HG02970 (cell line): Measurements from ENCODE around the gene FTL.

Experiments
- ATAC-seq: cut with Tn5 transposase; IDR thresholded peaks from one replicate; pipeline ENCODE4 v1.9.1; 2021; ENCODE audit warnings: mild to moderate bottlenecking, moderate library complexity, moderate number of reproducible peaks; ENCODE audit not compliant: unreplicated experiment, low FRiP score

Gene FTL

DNA sequence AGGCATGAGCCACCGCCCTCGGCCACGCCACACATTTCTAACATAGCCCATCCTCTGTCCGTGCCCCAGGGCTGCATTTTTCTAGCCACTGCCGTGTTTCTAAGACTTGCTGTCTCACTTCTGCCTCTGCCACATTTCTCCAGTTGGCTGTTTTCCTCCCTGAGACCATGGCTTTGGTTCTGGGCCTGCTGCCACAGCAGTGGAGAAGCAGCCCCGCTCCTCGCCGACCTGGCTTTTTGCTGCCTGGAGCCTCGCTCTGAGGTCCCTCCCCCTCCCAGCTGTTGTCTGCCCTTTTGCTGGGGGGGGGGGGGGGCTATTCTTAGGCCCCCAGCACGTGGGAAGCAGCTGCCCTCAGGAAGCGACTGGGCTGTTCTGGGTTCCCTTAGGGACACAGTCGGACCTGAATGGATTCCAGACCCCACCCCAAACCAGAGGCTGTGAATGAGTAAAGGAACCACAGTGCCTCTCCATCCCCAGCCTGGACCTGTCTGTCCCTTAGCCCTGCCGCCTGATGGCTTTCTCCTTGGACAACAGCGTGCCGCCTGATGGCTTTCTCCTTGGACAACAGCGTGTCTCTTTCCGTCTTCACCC lies 24.7 kb downstream of the FTL start:
- no peak for ATAC-seq

DNA sequence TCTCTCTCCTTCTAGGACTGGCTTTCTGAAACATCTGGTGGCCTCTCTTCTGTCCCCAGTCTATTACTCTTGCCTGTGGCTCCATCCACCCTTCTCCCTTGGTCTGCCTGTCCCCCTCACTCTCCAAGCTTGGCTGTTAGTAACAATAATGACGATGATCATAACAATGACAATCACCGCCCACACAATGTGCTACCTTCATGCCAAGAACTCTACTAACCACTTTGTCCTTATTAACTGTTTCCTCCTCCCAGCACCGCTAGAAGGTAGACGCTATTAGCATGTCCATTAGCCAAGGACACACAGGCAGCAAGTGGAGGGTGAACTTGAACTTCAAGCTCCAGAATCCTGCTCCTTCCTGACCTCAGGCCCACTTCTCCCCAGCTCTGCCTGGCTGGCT lies 25.3 kb downstream of the FTL start:
- ATAC-seq, result no peak

DNA sequence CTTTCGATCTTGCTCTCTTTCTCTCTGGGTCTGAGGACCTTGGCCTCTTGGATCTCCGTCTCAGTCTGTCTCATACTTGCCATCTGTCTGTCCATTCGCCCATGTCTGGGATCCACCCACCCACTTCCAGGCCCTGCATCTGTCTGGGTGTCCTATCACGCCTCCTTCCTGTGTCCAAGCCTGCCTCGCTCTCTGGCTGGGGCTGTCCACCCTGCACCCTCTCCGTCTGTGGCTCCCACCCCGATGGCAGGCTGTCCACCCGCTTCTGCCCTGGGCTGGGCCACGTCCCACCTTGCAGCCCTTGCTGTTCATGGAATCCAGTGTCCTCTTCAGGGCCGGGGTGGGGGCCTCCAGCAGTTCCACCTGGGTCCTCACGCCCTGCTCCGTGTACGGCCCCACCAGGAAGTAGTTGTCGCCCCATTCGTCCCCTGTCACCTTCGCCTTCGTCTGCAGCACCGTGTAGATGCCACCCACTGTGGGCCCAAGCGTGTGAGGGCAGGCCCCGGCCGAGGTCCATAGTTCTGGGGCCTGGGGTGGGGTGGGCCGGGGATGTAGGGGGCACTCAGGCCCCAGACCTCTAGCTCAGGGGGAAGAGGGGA lies 26.0 kb downstream of the FTL start:
- ATAC-seq, result no peak

DNA sequence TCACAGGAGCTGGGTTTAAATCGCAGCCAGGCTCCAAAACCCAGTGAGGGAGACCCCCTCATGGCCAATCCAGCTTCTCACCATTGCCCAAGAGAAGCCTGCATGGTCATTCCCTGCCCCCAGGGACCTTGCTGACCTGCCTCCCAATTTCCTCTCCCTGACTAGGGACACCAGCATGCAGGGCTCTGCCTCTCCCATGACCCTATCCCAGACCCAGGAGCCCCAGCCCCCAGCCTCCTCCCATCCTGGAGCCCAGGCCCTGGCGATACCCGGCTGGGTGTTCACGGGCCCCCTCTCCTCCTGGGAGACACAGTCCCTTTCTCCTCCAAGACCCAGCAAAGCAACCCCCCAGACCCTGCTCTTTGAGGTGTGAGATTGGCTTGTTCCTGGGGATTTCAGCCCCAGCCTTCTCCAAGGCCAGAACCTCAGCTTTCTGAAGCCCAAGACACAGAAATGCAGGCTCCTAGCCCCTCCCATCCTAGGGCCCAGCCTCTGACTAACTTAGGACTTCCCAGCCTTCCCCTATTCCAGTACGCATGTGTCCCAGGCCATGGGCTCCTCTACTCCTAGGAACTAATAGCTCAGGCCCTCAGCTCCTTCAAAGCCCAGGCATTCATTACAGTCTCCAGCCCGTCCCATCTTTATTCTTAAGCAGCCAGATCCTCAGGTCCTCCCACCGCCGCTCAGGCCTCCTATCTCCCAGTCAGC lies 26.9 kb downstream of the FTL start:
- no peak for ATAC-seq

DNA sequence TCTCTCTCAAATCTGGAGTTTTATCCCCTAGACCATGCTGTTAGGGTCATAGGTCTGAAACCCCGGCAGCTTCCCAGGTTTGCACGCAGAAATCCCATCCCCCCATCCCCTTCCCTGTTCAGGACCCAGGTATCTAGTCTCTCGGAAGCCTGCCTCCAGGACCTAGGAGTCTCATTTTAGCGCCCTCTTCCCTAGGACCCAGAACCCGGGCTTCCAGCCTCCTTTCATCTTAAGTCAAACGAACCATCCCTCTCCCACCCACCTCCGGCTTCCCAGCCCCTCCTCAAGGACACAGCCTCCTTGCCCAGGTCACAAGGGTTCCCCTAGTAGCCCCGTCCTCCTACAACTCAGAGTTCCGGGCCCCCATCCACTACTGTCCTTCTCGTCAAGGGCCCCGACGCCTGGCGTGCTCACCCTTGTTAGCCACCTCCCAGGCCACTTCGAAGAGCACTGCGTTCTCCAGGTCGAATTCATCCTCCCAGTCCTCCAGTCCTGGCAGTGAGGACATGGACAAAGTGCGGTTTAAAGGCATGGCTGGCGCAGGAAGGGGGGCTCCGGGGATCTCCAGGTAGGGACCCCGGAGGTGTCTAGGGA lies 27.6 kb downstream of the FTL start:
- ATAC-seq, result no peak

DNA sequence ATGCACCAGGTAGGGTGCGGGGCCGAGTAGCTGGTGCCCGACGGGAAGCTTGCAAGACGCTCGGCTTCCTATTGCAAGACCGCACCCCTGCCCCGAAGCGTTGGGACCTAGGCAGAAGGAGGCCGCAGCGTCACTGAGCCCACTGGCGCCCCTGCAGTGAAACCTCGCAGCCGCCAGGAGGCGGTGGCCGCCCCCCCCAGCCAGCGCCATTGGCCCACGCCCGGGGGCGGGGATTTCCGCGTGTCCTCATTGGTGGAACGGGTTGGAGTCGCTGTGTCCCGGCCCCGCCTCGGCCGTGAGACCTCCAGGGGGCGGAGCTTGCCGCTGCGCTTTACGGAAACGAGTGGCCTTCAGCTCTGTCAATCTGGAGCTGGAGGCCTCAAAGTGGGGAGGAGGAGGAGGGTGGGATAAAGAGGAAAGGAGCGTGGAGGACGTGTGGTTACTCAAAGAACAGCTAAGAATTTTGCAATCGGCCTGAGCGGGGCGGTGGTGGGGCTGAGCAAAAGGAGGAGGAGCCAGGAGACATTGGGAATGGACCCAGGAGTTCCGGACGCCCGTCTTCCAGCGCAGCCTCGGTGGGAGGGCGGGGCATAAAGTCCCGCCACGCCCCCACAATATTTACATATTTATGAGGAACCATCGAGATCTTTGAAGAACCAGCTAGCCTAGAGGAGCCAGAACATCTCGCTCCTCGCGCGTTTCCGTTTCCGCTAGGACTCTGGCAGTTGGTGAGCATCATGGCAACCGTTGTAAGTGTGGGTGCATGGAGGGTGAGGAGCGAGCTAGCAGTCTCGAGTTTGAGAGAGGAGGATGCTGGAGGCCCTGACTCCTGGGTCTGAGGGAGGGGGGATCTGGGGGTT lies 28.3 kb downstream of the FTL start, which contains the start of the genes GYS1 and RUVBL2:
GYS1 (minus strand) TSS at position 135 of the 860 bp plus-strand sequence. CDS start 197 bp downstream, outside the sequence.
RUVBL2 (plus strand) TSS at position 713 of the 860 bp plus-strand sequence; CDS start at position 738, 25 bp downstream.
- ATAC-seq, result peak; percentile 90

DNA sequence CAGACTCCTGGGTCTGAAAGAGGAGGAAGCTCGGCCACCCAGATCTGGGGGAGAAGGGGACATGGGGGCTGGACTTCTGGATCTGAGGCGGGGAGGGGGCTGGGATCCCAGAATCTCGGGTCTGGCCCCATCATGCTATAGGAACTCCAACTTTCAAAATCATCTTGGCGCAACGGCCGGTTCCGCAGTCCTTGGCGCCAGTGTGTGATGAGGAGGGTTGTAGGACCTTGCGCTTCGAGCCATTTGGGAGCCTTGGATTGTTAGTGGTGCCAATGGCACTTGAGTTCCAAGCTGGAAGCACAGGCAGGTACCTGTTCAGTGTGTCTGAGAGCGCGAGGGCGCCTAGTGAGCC lies 28.9 kb downstream of the FTL start:
- ATAC-seq, result no peak

DNA sequence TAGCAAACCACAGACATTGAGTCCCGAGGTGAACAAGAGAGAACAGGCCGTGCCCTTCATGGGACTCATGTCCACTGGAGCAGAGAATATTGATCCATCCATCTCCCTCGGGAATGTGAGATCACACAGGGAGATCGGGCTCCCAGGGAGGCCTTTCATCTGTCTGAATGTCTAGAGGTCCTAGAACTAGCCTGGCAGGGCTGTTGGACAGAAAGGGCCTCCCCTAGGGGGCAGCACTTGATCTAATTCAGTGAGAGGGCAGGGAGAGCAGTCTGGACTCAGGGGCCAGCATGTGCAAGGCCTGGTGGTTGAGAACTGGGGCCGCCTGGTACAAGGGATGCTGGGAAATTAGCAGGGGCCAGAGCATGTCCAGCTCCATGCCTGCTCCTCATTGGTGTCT lies 32.9 kb downstream of the FTL start:
- no peak for ATAC-seq

DNA sequence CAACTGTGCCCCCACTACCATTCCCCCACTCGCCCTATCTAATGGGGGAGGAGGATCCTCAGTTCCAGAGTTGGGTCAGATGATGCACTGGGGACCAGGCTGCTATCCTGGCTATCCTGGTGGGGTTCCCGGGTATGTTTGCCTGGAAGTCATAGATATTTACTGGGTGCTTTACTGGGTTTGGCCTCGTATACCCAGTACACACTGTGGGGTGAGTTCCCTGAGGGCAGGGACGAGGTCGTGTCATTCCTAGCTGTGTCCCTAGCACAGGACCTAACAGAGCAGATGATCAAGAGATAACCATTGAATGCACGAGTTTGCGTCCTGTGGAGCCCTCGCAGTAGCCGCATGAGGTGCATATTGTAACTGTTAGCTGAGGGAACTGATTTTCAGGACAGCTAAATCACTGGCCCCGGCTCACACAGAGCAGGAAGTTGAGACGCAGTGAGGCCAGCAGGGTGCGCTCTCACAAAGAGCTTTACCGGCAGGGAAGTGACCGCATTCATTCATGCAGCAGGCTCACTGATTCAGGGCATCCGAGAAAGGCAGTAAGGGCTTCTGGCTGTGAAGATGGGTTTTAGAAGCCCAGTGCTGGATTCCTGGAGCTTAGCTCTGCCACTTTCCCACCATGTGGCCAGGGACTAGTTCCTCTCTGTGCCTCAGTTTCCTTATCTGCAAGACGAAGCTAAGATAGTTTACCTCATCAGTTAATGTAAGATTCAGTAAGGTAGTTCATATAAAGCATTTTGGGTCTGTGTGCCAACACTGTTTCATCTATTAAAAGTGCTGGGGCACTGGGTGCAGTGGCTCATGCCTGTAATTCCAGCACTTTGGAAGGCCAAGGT lies 34.6 kb downstream of the FTL start:
- ATAC-seq, result no peak

DNA sequence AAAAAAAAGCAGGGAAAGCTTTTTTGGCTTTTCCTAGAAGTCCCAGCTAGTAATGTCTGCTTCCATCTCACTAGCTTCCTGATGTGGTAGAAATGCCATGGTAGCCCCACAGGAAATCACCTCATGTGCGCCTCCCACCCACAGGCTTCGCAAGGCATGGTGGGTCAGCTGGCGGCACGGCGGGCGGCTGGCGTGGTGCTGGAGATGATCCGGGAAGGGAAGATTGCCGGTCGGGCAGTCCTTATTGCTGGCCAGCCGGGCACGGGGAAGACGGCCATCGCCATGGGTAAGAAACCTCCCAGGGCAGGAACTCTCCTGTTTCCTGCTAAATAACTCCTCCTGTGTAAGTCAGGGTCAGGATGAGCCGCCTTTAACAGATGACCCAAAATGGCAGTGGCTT lies 39.0 kb downstream of the FTL start:
- ATAC-seq, result no peak

DNA sequence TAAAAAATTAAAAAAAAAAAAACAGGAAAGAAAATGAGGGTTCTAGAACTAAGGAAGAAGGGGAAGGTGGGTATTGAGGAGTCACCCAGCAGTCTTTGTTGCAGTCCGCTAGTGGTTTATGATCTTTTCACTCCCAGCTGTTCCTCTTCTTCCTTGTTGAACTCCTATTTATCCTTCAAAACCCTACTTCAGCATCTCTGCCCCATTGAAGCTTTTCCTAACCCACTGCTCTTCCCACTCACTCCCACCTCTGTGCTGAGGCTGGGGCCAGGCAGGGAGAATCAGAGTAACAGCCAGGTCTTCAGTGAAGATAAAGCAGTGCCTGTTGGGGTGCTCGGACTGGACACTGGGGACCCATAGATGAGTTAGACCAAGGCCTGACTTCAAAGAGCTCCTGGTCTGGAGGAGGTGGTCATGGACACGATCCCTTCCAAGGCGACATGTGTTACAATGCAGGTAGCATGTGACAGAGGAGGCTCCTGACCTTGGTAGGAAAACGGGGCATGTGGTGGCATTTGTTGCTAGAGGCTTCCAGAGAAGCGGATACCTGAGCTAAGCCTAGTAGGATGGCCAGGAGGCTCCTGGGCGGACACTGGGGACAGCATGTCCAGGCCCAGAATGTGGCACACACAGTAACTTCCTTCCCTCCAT lies 40.0 kb downstream of the FTL start:
- ATAC-seq, result no peak

DNA sequence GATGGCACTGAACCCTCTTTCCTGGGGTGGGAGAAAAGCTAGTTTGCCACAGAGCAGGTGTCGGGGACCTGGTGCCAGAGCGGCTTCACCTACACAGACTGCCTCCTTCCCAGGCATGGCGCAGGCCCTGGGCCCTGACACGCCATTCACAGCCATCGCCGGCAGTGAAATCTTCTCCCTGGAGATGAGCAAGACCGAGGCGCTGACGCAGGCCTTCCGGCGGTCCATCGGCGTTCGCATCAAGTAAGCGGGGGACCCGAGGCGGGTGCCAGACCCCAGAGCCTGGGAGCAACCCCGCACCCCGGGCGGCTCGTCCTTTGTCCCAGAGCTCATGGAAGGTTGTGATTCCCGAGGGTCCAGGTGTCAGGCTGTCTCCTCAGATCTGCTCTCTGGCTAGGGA lies 41.8 kb downstream of the FTL start:
- ATAC-seq, result no peak

DNA sequence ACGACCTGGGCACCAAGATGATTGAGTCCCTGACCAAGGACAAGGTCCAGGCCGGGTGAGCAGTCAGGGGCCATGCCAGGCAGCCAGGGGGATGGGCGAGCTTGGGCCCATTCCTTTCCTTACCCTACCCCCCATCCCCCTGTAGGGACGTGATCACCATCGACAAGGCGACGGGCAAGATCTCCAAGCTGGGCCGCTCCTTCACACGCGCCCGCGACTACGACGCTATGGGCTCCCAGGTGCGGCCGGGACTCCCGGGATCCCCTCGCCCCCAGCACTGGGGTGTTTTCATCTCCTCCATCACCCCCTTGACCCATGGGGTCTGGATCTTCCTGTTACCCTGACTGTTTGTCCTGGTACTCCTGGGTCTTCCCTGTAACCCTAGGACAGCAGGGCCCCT lies 44.7 kb downstream of the FTL start:
- no peak for ATAC-seq

DNA sequence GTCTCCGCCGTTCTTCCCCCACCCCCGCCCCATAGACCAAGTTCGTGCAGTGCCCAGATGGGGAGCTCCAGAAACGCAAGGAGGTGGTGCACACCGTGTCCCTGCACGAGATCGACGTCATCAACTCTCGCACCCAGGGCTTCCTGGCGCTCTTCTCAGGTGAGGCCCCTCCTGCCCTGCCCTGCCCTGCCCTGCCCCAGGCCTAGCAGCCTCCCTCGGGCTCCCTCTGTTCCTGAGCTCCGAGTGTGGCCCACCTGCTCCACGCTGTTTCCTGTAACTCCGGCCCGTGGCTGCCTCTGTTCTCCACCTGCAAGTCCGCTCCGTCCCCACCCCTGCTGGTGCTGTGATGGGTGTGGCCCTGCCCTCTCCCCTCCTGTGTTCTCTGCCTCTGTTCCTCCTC lies 45.3 kb downstream of the FTL start:
- no peak for ATAC-seq

DNA sequence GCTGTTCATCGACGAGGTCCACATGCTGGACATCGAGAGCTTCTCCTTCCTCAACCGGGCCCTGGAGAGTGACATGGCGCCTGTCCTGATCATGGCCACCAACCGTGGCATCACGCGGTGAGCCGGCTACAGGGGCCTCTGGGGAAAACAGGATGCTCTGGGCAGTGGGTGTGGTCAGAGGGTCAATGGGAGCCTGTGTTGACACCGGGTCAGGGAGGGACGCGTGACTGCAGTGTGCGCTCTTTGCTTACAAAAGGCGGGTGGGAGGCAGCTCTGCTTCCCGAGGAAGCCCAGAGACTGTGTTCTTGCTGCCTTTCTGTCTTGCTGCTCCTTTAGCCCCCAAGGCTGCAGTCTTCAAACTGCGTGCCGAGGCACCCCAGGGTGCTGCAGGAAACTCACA lies 46.1 kb downstream of the FTL start:
- no peak for ATAC-seq

DNA sequence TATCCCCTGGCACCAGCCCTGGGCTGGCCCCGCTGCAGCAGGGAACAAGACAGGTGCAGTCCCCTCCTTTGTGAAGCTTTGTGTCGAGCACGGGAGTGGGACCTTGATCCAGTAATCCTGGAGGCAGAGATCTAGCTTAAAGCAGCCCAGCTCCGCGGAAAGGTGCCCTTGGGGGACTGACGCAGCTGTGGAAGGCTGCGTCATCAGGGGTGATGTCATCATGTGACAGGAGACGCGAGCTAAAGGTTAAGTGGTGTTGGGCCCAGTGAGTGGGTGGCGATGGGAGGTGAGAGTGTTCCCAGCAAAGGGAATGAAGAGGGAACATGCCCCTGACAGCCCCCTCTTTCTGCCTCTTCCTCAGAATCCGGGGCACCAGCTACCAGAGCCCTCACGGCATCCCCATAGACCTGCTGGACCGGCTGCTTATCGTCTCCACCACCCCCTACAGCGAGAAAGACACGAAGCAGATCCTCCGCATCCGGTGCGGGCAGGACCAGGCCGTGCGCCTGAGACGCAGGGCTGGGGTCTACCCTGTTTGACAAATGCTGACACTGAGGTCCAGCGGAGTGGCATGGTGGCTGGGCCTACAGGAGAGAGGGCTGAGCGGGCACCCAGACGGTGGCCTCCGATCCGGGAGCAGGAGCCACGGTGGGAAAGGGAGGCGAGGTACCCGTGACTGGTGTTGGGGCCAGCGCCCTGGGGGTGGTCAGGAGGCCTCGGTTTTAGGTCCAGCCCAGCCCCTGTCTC lies 49.2 kb downstream of the FTL start:
- ATAC-seq, result no peak

DNA sequence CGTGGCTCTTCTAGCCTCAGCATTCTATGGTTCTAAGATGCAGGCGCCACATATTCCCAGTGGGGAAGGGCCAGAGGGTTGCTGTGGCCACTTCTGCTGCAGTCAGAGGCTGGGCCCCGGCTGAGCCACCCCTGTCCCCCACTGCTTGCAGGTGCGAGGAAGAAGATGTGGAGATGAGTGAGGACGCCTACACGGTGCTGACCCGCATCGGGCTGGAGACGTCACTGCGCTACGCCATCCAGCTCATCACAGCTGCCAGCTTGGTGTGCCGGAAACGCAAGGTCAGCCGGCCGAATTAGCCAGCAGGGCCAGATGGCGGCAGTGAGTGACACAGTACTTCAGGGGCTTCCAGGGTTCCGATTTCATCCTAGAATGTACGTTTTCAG lies 49.8 kb downstream of the FTL start:
- no peak for ATAC-seq

DNA sequence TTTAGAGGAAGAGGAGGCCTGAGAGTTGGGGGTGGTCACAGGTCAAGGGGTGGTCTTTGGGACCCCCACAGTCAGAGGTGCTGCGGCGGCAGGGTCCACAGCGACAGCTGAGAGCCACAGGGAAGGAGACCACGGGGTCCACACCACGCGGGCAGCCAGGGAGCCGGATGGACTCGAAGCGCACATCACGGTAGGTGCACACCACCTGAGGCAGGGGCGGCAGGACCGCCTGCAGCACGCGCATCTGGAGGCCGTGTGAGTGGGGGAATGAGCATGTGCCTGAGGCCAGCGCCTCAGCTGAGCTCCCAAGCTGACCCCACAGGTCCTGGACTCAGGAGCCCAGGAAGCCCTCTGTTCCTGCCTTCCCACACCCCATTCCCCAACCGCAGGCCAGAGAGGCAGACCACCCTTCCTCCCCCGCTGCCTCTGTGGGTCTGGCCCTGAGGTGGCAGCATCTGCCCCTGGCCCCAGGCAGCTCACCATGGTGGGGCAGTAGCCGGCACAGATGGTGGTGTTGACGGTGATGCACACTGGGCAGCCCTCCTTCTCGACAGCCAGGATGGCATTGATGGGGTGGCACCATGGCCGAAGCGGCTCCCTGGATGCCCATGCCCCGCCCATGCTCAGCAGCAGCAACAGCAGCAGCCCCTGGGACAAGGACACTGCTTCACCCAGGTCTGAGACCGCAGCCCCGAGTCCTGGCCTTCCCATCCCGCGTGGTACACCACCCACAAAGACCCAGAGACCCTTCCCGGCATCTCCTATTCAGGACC lies 51.1 kb downstream of the FTL start:
- no peak for ATAC-seq
